ENCODE results near the gene QSER1.

DNA sequence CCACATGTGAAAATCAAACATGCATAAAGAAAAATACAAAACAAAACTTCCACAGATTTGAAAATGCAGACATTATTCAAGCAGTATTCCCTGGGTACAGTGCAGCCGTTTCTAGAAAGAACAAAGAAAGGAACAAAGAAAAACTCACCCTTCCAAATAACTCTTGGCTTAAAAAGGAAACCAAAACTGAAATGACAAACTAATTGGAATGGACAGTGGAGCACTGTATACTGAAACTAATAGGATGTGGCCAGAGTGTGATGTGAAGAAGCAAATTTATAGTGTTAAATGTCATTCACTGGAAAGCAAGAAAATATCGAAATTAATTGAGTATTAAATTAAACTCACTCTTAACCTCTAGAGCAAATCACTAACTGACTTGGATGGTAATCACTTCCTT, 55.4 kb downstream of the QSER1 start:
- no peak for TF ChIP-seq POLR2A (IDR thresholded peaks at IDR 0.05)
- TF ChIP-seq CTCF (IDR thresholded peaks at IDR 0.05) = no peak

Data from body of pancreas (tissue), 4 donors.